Activated T-helper 1 cell treated with anti-CD3 and anti-CD28 coated beads, Interleukin-12 subunit alpha, Interleukin-12 subunit beta, Interleukin-2, Interleukin-4 antibody, amounts not matched to agents 30 ng/mL and 10 ng/mL and 1 ng/mL, durations not matched to agents 14 hours and 24 hours and 36 hours (primary cell): ENCODE results near the gene PRUNE2. TPM values are rescaled to one million over a fixed set of nuclear protein-coding genes. Genes with fewer than 3 reads are reported as not detected.

ENCODE experiments used
- DNase-seq: peaks from one replicate; pipeline ENCODE4 v3.0.0; 2021; ENCODE audit warnings: low spot score
- H3K27ac Mint-ChIP-seq: one replicate; pipeline ENCODE4 v1.8.0; 2021; ENCODE audit warnings: mild to moderate bottlenecking, mixed read lengths
- H3K27me3 Mint-ChIP-seq: one replicate; pipeline ENCODE4 v1.8.0; 2022; ENCODE audit warnings: mild to moderate bottlenecking, moderate library complexity, mixed read lengths; ENCODE audit not compliant: insufficient read depth
- H3K36me3 Mint-ChIP-seq: one replicate; pipeline ENCODE4 v1.8.0; 2021; ENCODE audit warnings: low read depth, mixed read lengths
- H3K4me1 Mint-ChIP-seq: one replicate; pipeline ENCODE4 v1.8.0; 2021; ENCODE audit warnings: low read depth, mixed read lengths
- H3K4me3 Mint-ChIP-seq: one replicate; pipeline ENCODE4 v1.8.0; 2021; ENCODE audit warnings: mild to moderate bottlenecking, moderate library complexity, mixed read lengths
- H3K9me3 Mint-ChIP-seq: one replicate; pipeline ENCODE4 v1.8.0; 2021; ENCODE audit warnings: mixed read lengths
- intact Hi-C: fragments of 100-400 bp; cut with micrococcal nuclease; formaldehyde crosslinking; loops from one replicate; pipeline ENCODE4 v1.15.1; 2024
- total RNA-seq: library from RNA; stranded (reverse); gene quantifications from 2 replicates; pipeline ENCODE4 v1.2.3, GENCODE V29; 2022

The PRUNE2 gene
- total RNA-seq, 1 donor from 2014 or later: 0.57 TPM

DNA sequence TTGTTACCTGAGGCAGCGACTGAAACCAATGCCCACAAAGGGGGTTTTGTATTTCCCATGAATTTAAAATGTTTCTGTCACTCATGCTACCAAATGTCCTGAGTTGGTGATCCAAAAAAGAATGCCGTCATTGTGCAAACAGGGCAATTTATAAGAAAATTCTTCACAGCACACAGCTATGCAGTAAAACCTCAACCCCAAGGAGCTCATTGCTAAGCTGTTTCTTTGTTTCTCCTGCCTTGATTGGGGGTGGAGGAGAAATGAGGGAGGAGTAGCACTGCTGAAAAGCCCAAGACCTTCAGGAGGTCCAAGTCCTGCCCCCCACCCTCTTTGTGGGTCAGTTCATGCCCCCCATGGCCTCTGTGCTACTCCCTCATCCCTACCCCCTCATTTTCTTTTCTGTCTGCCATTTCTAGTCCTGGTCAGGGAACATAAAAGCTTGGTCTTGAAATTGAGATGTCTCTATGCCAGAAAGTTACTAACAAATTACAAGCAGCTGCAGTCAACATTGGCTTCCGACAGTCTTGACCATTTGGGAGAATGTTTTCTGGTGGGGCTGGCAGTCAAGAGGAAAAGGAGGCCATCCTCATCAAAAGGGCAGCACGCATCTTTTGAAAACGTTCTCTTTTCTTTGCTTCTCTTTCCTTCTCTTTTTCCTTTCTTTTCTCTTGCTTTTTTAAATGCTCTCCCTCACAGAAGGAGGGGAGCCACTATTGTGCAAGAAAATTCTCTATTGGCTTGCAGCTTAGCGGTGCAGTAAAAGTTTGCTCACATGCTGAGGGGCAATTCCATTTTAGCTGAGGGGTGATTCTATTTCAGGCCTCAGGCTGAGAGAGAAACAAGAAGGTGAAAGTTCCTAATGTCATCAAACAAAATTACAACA, 313.6 kb downstream of the PRUNE2 start:
- Mint-ChIP-seq H3K4me3 (no peak overlapping the region), H3K27me3 (peaks cover 8% of the 10 kb centered on the region), H3K36me3 (no peaks in the 10 kb centered on the region), H3K4me1 (peaks cover 13% of the 10 kb centered on the region), H3K27ac (peak overlapping the region; percentile 20), H3K9me3 (no peaks in the 10 kb centered on the region)
- intact Hi-C loops: no loop called here
- DNase-seq: no peak

DNA sequence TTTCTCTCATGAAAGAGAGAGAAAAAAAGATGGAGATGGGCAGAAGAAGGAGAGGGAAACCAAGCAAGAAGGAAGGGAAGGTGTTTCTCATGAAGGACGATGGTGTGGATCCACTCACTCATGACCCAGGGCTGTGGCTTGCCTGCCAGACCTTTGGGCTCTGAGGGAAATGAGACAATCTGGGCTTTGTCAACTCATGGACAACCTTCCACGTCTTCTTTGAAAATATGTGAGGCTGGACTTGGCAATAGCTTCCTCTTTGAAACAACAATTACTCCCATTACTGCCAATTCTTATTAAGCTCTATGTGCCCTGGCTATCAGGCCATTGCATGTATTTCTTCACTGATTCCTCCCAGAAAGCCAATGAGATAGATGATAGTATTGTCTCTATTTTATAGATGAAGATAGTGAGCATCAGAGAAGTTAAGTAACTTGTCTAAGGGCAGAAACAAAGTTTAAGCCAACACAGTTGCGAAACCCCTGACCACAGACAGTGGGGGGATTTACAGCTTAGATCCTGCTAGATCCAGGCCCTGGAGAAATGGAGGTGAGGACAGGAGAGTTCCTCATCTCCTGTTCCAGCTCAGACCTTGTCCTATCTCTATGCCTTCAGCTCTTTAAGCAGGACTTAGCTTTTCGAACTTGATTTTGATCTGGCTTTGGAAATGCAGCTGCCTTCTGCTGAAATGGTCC, 314.5 kb downstream of the PRUNE2 start:
- no peak for DNase-seq
- H3K27ac Mint-ChIP-seq: no peak overlapping the region
- peaks cover 8% of the 10 kb centered on the region for H3K27me3 Mint-ChIP-seq
- H3K36me3 Mint-ChIP-seq: no peaks in the 10 kb centered on the region
- intact Hi-C loops: no loop called here
- no peak overlapping the region for H3K4me3 Mint-ChIP-seq
- peaks cover 15% of the 10 kb centered on the region for H3K4me1 Mint-ChIP-seq
- no peaks in the 10 kb centered on the region for H3K9me3 Mint-ChIP-seq

DNA sequence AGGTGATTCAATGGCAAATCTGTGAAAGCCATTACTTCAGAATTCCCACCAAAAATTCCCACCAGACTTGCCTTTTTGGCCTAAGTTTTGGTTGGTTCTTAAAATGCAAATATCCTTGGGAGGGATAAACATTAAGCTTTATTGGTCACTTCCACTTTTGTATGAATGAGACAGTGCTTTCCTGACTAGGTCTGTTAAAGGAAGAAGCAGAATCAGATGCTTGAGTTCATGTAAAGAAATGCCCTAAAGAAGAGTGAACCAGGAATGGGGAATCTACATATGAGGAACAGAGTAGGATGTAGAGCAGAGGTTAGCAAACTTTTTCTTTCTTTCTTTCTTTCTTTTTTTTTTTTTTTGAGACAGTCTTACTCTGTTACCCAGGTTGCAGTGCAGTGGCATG, 317.6 kb downstream of the PRUNE2 start:
- H3K4me3 Mint-ChIP-seq: no peak overlapping the region
- peaks cover 14% of the 10 kb centered on the region for H3K4me1 Mint-ChIP-seq

DNA sequence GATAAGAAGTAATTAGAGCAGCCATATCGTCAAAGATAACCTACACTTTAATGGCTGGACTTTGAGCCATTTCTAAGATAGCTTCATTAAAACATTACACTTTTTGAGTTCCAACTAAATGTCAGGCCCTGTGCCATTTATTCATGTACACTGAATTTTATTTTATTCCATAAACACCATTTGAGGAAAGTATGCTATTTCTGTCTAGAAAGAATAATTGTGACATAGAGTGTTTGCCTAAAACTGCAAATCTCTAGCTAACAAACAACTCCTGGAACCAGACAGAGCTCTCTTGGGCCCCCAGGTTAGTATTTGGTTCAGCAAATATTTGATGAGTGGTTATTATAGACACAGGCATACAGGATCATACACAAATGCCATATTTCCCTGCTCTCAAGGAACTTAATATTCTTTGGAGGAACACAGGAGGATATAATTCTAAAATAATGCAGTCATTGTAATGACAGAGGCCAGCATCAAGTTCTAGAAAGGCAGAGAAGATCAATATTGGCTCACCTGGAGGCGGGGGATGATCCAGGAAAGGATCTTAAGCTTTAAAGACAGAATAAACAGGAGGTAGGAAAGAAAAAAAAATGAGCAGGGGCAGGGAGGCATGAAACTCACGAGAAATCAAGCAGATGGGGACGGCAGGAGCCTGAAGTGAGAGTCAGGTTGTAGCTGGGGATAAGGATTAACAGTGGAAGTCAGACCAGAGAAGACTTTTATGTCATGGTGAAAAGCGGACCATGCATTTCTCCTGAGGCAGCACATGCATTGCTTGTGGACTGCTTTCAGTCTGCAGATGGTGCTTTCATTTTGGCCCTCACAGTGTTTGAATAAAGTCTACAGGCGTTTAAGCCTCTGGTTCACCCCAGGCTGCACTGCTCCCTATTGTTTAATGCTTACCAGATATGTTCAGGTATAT, 319.3 kb downstream of the PRUNE2 start:
- Mint-ChIP-seq H3K27ac (no peak overlapping the region), H3K36me3 (no peaks in the 10 kb centered on the region), H3K27me3 (peaks cover 11% of the 10 kb centered on the region), H3K9me3 (no peaks in the 10 kb centered on the region), H3K4me1 (peaks cover 5% of the 10 kb centered on the region), H3K4me3 (no peak overlapping the region)
- intact Hi-C loops: no loop called here
- DNase-seq: no peak

More for the DNA sequence above, 317.6 kb downstream of the PRUNE2 start:
- Mint-ChIP-seq H3K9me3 (no peaks in the 10 kb centered on the region), H3K36me3 (no peaks in the 10 kb centered on the region), H3K27me3 (peaks cover 11% of the 10 kb centered on the region), H3K27ac (no peak overlapping the region)
- DNase-seq: no peak
- intact Hi-C loops: no loop called here

DNA sequence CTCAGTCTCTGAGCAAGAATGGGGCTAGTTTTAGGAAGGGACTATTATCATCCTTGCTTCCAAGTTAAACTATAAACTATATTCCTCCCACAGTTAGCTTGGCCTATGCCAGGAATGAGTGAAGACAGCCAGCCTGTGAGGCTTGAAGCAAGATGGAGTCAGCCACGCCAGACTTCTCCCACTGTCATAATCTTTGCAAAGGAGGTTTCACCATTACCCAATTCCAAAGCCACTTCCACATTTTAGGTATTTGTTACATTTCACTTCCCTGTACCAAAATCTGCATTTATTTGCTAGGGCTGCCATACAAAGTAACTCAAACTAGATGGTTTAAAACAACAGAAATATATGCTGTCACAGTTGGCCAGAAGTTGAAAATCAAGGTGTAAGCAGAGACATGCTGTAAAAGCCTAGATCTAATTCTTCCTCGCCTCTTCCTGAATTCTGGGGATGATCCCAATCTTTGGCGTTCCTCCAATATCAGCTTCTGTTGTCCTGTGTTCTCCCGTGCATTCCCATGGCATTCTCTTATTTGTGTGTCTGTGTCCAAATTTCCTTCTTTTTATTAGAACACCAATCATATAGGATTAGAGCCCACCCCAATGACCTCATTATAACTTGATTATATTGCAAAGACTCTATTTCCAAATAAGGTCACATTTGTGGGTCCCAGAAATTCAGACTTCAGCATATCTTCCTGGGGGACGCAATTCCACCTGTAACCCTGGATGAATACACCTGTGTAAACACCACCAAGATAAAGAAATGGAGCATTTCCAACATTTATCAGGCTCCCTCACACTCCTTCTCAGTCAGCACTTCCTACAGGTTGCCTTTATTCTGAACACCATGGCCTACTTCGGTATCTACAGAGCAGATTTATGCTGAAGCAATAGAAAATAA, 320.2 kb downstream of the PRUNE2 start:
- no peak for DNase-seq
- Mint-ChIP-seq H3K4me1 (peaks cover 5% of the 10 kb centered on the region), H3K9me3 (no peaks in the 10 kb centered on the region), H3K27me3 (peaks cover 11% of the 10 kb centered on the region), H3K27ac (no peak overlapping the region), H3K4me3 (no peak overlapping the region), H3K36me3 (no peaks in the 10 kb centered on the region)
- intact Hi-C loops: no loop called here

DNA sequence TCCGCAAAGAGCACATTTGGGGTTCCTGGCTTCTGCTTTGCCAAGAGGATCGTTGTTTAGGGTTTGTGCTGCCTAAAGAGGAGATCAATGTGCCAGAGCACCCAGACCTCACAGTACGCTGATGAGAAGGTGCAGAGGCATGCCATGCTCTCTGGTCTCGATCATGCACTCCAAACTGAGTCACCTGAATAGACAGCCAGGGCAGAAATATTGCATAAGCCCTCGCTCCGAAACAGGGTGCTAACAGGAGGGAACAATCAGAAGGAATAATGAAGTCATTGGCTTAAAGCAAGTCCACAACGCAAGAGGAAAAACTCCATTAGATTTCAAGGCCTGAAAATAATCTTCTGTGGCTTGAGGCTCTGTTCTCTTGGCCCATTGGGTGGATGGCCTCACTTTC, 322.7 kb downstream of the PRUNE2 start:
- no peak overlapping the region for H3K27ac Mint-ChIP-seq
- DNase-seq: no peak
- peaks cover 5% of the 10 kb centered on the region for H3K4me1 Mint-ChIP-seq
- intact Hi-C loops: no loop called here
- H3K36me3 Mint-ChIP-seq: no peaks in the 10 kb centered on the region
- H3K27me3 Mint-ChIP-seq: peaks cover 7% of the 10 kb centered on the region
- no peaks in the 10 kb centered on the region for H3K9me3 Mint-ChIP-seq
- H3K4me3 Mint-ChIP-seq: no peak overlapping the region

DNA sequence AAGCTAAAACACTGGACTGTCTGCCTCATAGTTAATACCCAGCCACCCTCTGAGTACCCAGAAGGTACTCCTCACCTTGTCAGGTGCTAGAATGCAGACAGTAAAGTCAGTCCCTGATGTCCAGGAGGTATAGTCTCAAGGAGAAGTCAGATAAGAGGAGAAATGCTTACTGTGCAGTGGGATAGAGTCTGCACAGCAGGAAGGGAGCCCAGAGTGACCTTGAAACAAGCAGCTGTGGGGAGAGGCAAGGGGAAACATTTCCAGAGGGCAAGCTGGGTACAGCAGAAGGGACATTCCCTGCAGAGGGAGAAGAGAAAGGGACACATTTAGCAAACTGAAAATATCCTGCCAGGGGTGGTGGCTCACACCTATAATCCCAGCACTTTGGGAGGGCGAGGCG, 324.2 kb downstream of the PRUNE2 start:
- no peak for DNase-seq
- no peak overlapping the region for H3K27ac Mint-ChIP-seq
- intact Hi-C loops: no loop called here
- H3K9me3 Mint-ChIP-seq: no peaks in the 10 kb centered on the region
- H3K27me3 Mint-ChIP-seq: peaks cover 7% of the 10 kb centered on the region
- no peak overlapping the region for H3K4me3 Mint-ChIP-seq
- H3K4me1 Mint-ChIP-seq: peaks cover 11% of the 10 kb centered on the region
- H3K36me3 Mint-ChIP-seq: no peaks in the 10 kb centered on the region

DNA sequence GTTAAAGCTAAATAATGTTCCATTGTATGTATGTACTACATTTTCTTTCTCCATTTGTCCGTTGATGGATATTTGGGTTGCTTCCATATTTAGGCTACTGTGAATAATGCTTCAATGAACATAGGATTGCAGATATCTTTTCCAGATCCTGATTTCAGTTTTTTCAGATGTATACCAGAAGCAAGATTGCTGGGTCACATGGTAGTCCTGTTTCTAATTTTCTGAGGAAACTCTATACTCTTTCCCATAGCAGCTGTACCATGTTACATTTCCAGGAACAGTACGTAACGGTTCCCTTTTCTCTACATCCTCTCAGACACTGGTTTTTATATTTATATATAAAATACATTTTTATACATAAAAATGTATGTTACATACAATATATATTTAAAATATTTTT, 325.1 kb downstream of the PRUNE2 start:
- Mint-ChIP-seq H3K27ac (no peak overlapping the region), H3K9me3 (no peaks in the 10 kb centered on the region), H3K4me3 (no peak overlapping the region), H3K27me3 (peaks cover 7% of the 10 kb centered on the region), H3K36me3 (no peaks in the 10 kb centered on the region), H3K4me1 (peaks cover 20% of the 10 kb centered on the region)
- intact Hi-C loops: no loop called here
- DNase-seq: no peak

DNA sequence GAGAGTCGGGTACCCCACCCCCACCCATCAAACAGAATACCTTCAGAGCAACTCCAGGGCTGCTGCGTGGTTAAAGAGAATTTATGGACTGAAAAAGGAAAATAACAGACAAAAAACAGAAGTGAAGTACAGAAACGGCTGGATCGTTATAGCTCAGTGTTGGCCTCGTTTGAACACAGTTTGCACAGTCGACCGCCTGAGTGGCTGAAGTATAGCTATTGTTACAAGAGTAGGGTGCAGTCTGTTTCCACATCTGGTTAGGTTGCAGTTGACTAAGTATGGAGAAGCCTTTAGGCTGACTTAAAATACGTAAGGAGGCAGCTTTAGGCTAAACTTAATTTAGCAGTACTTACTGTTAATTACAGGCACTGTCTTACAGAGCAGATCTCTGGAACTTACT, 325.7 kb downstream of the PRUNE2 start:
- Mint-ChIP-seq H3K27ac (no peak overlapping the region), H3K4me1 (peaks cover 24% of the 10 kb centered on the region), H3K9me3 (no peaks in the 10 kb centered on the region), H3K36me3 (no peaks in the 10 kb centered on the region), H3K4me3 (no peak overlapping the region), H3K27me3 (peaks cover 7% of the 10 kb centered on the region)
- intact Hi-C loops: no loop called here
- no peak for DNase-seq

DNA sequence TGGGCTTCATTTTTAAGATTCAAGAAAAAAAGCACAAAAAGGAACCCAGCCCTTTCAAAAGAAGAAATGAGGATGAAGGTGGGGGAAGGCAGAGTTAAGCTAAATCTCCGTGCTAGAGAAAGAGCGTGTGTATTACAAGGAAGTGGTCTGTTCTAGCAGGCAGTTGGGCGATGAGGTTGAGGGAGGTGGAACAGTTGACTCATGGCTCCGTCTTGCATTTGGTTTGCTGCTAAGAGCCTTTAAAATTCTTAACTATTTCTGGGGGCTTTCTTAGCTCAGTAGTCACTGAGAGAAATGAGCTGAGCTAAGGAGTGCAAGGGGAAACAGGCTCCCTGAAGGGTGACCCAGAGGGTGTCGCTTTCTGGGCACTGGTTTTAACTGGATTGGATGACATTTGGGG, 329.6 kb downstream of the PRUNE2 start:
- no peaks in the 10 kb centered on the region for H3K36me3 Mint-ChIP-seq
- H3K27me3 Mint-ChIP-seq: peaks cover 1% of the 10 kb centered on the region
- H3K27ac Mint-ChIP-seq: peak overlapping the region; percentile 89
- intact Hi-C loops: loop anchor here (1.0 to 10.0 kb wide), 7 partner anchors 14 to 900 kb away; partner anchors contain the start of genes GCNT1 and RFK
- H3K9me3 Mint-ChIP-seq: no peaks in the 10 kb centered on the region
- peak overlapping the region; percentile 25 for H3K4me3 Mint-ChIP-seq
- peaks cover 34% of the 10 kb centered on the region for H3K4me1 Mint-ChIP-seq
- peak; percentile 59 for DNase-seq

DNA sequence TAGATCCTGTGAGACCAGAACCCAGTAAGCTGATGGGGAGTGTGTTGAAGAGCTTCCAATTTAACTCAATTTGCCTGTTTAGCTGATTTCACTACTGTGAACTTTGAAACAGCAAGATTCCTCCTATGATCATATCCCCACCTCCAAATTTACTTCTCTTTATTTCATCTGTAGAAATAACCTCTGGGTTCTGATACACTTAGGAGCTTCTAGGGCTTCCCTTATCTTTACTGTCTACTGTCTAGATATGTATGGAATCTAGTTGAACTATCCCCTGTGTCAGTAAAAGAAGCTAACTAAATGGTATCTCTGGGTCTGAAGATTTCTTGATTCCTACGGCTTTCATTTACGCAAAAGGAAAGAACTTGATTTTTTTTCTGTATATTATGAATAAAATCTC, 330.2 kb downstream of the PRUNE2 start:
- Mint-ChIP-seq H3K9me3 (peaks cover 5% of the 10 kb centered on the region), H3K27ac (peak overlapping the region; percentile 89), H3K36me3 (no peaks in the 10 kb centered on the region), H3K4me3 (no peak overlapping the region), H3K4me1 (peaks cover 38% of the 10 kb centered on the region), H3K27me3 (no peaks in the 10 kb centered on the region)
- DNase-seq: no peak
- intact Hi-C loops: loop anchor here (1.0 to 10.0 kb wide), 7 partner anchors 13 to 901 kb away; partner anchors contain the start of genes GCNT1 and RFK
